ENCODE measurements around the gene BICD2.

The BICD2 gene

DNA sequence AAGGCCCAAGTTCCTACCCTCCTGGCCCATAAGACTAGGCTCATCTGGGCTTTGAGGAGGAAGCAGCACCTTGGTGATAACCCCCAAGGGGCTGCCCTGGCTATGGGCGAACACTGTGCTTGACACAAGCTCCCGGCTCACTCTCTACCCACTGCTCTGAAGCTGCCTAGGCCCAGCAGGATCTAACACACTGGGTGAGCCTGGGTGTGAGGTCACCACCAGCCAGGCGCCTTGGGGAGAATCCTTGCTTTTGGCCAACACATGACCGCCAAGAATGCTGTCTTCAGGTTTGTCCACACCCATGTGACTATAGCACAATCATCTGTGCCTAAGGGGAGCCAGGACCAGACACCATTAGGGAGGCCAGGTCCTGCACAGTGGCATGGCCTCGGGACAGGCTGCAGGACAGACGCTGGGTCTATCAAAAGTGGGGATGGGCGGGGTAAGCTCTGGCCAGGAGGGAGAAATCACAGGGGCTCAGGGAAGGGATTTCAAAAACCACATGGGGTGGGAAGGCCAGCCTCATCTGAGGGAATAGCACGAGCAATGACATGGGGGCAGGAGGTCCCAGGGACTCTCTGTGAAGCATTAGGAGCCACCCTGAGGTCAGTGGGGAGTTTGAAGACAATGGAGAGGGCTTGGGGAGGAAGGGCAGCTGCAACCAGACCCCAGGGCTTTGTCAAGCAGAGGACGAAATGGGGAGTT is 29.6 kb downstream of the BICD2 start:
- H3K4me3 ChIP-seq (ENCODE audit: low read length), result no peak overlapping the region
- TF ChIP-seq ZNF274 (IDR thresholded peaks at IDR 0.05; ENCODE audit: low read depth, low read length), result no peak

- H3K4me3 ChIP-seq (ENCODE audit: low read length), result no peak overlapping the region
- TF ChIP-seq ZNF274 (IDR thresholded peaks at IDR 0.05; ENCODE audit: low read depth, low read length), result no peak
These were observed 33.7 kb downstream of the BICD2 start for GRCh38 chr9:92730897-92731296.

GRCh38 chr9:92729735-92730155 is 34.9 kb downstream of the BICD2 start:
- H3K4me3 ChIP-seq (ENCODE audit: low read length), result no peak overlapping the region
- no peak for TF ChIP-seq ZNF274 (IDR thresholded peaks at IDR 0.05; ENCODE audit: low read depth, low read length)

DNA sequence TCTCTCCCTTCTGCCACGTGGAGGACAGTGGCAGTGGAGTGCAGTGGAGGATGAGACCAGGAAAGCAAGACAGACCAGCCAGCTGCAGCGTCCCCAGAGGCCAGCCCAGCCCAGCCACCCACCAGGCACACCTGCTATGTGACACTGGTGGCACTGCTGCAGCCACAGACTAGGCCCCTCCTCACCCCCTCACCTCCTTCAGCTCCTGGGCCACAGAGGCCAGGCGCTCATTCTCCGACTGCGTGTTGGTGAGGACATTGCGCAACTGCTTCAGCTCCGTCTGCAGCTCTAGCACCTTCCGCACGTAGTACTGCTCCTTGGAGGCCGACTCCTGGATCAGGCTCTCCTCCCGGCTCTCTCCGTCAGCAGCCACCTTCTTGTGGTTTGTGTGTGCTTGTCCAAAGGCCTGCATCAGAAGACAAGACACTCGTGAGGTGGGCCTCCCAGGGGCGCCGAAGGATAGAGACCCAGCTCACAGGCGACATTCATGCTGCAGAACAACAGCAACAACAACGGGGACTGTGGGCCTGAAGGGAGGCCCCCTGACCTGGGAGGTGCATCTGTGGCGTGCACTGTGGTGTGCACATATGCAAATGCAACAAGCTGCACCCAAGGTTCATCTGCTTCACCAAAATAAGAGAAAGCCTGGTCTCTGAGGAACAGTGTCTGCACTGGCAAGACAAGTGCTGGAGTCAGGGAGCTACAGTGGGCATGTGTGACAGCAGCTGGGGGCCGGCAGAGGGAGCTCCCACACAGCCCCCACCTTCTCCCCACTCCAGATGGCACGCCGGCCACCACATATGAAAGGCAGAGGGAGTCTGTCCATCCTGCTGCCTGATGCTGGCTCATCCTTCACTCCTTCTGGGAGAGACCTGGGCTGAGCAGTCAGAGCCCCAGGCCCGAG is 35.5 kb downstream of the BICD2 start:
- TF ChIP-seq ZNF274 (IDR thresholded peaks at IDR 0.05; ENCODE audit: low read depth, low read length), result no peak
- H3K4me3 ChIP-seq (ENCODE audit: low read length), result no peak overlapping the region

GRCh38 chr9:92727716-92728700 is 36.6 kb downstream of the BICD2 start:
- no peak overlapping the region for H3K4me3 ChIP-seq (ENCODE audit: low read length)
- no peak for TF ChIP-seq ZNF274 (IDR thresholded peaks at IDR 0.05; ENCODE audit: low read depth, low read length)

GRCh38 chr9:92726971-92727715 is 37.5 kb downstream of the BICD2 start:
- no peak for TF ChIP-seq ZNF274 (IDR thresholded peaks at IDR 0.05; ENCODE audit: low read depth, low read length)
- H3K4me3 ChIP-seq (ENCODE audit: low read length), result no peak overlapping the region

DNA sequence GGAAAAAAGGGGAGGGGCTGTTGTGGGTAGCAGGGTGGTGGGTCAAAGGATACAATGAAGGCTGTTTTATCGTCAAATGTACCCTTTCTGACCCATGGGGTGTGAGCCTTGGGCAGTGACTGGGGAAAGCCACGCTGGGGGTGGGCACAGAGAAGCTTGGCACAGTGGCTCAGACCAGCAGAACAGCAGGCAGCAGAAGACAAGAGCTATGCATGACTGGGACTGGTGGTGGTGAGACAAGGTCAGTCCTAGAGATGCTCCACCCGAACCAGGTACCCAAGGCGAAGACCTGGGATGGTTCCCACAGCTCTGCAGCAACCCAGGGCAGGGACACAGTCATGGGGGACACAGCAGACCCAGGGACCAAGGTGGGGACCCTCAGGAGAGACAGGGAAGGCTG is 38.3 kb downstream of the BICD2 start:
- no peak overlapping the region for H3K4me3 ChIP-seq (ENCODE audit: low read length)

GRCh38 chr9:92725766-92726165 is 38.9 kb downstream of the BICD2 start:
- no peak overlapping the region for H3K4me3 ChIP-seq (ENCODE audit: low read length)
- no peak for TF ChIP-seq ZNF274 (IDR thresholded peaks at IDR 0.05; ENCODE audit: low read depth, low read length)

More for the DNA sequence above, 38.3 kb downstream of the BICD2 start:
- no peak for TF ChIP-seq ZNF274 (IDR thresholded peaks at IDR 0.05; ENCODE audit: low read depth, low read length)

DNA sequence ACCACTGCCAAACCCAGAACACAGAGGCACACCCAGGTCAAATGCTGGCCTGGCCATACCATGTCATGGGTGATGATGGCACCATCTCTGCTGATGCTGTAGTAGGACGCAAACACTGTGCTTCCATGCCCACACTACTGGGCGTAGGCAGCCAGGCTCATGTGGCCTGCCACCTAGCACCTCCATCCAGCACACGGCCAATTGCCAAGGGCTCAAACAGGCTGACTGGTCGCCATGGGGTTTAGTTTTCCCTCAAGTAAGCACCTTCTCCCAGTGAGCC is 39.4 kb downstream of the BICD2 start:
- no peak for TF ChIP-seq ZNF274 (IDR thresholded peaks at IDR 0.05; ENCODE audit: low read depth, low read length)
- H3K4me3 ChIP-seq (ENCODE audit: low read length), result no peak overlapping the region

GRCh38 chr9:92724528-92725265 is 39.9 kb downstream of the BICD2 start:
- H3K4me3 ChIP-seq (ENCODE audit: low read length), result no peak overlapping the region
- no peak for TF ChIP-seq ZNF274 (IDR thresholded peaks at IDR 0.05; ENCODE audit: low read depth, low read length)

- H3K4me3 ChIP-seq (ENCODE audit: low read length), result no peak overlapping the region
- no peak for TF ChIP-seq ZNF274 (IDR thresholded peaks at IDR 0.05; ENCODE audit: low read depth, low read length)
These were observed 40.8 kb downstream of the BICD2 start for GRCh38 chr9:92723801-92724323.

- H3K4me3 ChIP-seq (ENCODE audit: low read length), result no peak overlapping the region
- TF ChIP-seq ZNF274 (IDR thresholded peaks at IDR 0.05; ENCODE audit: low read depth, low read length), result no peak
These were observed 41.4 kb downstream of the BICD2 start for GRCh38 chr9:92723299-92723625.

Measured in GM08714 (cell line).